NCI-H1417 treated with DMSO at 0.1 percent for 48 hours (cell line): ENCODE data around the gene PCSK2.

Source experiments
- DNase-seq: peaks from one replicate; lab custom pipeline; 2025; lab: John Stamatoyannopoulos, UW

Gene PCSK2

DNA sequence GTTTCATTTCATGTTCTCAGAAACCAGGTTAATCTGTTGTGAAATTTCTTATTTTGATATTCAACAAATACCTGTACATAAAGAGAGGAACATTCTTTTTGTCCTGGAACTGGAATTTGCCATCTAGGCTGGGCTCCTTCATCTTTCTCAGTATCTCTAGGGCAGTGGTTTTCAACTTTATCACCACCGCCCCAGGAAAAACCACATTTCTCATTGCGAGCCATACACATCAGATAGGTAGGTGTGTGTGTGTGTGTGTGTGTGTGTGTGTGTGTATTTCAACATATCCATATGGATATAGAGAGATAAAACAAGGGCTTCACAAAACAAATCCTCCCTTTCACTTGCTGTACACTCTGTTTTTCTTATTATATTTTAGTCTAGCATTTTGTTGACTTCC, 280.2 kb downstream of the PCSK2 start:
- no peak for DNase-seq

DNA sequence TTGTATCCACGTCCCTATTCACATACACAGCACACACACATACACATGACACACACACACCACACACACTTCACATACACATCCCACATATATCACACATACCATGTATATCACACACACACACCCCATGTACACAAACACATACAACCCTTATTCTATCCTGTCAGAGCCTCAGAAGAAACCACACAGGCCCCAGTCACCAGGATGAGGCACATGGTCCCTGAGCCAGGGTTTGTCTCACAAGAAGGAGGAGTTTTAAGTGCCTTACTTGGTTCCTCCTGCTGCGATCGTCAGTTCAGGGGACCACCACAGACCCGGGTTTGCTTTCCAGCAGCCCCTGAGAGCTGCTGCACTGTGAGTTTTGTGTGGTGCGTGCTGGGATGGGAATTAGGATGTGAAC, 280.7 kb downstream of the PCSK2 start:
- no peak for DNase-seq

- no peak for DNase-seq
Observed at GRCh38 chr20:17508756-17509155, 281.9 kb downstream of the PCSK2 start.

DNA sequence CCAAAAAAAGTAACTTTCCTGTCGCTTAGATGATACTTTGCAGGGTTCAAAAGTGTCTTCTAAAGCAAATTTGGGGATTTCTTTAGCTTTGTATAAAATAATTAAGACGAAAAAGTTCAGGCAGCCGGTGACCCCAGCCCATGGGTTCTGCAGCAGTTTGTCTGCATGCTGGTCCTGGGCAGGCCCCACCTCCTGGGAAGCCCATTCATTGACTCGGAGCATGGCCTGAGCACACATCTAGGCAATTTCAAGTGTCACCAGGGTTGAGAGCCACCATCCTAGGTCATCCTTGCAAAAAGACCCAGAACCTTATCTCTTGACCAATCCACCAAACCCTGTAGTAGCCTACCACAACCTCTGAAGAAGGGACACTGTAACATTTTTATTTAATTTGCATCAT, 283.7 kb downstream of the PCSK2 start:
- DNase-seq, result no peak

- DNase-seq, result no peak
Observed at GRCh38 chr20:17511401-17511800, 284.6 kb downstream of the PCSK2 start.

DNA sequence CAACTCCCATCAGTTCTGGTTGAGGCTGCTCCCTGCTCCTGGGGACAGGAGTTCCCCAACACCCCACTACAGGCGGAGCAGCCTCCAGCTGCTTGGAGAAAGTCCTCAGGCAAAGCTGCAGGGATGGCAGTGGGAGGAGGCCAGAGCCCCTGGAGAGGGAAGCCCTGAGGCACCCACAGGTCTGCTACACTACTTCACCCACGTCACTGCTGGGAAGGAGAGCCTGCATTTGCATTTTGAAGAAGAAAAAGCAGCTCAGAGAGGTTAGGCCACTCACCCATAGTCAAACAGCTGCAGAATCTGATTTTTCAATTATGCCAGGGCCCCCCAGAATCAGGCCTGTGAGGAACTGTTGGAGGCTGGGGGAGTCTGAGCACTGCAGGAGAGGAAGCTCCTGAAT, 287.1 kb downstream of the PCSK2 start:
- DNase-seq, result no peak

GRCh38 chr20:17515053-17515452, 288.2 kb downstream of the PCSK2 start:
- DNase-seq, result no peak

DNA sequence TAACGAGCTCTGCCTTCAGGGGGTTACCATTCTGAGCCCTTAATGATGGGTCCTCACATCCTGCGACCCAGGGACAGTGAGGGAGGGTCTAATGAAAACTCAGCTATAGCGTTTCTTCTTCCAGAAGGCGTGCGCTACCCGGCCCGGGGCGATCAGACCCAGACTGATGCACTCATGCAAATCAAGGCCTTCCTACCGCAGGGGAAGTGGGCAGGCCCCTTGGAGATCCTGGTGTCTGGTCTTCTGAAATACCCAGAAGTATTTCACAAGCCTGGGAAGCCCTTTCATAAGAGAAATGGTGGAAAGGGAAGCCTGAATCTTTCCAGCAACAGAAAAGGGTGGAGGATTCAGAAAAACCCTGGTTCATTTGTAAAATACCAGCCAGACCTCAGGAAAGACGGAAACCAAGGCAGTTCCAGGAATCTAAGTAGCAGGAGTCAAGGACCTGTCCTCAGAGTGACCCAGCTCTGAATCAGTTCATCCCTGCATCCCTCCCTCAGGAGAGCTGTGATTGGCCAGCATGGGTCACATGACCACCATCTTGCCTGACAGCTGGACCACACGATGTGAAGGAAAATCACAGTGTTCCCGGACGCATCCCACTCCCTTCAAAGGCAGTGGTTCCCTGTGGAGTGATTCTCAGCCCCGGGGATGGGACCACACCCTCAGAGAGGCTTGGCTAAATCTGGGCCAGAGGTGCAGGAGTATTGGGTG, 291.7 kb downstream of the PCSK2 start:
- DNase-seq, result no peak

- DNase-seq, result no peak
Observed at GRCh38 chr20:17519606-17520285, 292.9 kb downstream of the PCSK2 start.

DNA sequence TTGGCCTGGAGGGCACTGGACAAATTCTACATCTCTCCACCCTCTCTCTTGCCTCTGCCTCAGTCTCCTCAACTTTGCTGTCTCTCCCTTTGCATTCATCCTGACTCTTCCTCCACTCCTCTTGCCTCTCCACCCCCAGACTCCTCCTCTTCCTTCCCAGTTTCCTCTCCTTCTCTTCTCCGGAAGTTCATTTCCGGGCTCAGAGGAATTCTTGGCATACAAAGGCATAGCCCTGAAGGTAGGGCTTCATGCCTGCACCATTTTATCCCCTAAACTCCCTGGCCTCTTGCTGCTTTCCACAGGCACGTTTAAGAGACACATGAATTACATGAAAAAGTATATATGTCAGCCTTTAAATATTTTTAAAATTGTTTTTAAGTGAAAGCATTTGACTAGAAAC, 293.7 kb downstream of the PCSK2 start:
- DNase-seq, result no peak

- no peak for DNase-seq
Observed at GRCh38 chr20:17522528-17522927, 295.7 kb downstream of the PCSK2 start.

- no peak for DNase-seq
Observed at GRCh38 chr20:17523326-17523725, 296.5 kb downstream of the PCSK2 start.

DNA sequence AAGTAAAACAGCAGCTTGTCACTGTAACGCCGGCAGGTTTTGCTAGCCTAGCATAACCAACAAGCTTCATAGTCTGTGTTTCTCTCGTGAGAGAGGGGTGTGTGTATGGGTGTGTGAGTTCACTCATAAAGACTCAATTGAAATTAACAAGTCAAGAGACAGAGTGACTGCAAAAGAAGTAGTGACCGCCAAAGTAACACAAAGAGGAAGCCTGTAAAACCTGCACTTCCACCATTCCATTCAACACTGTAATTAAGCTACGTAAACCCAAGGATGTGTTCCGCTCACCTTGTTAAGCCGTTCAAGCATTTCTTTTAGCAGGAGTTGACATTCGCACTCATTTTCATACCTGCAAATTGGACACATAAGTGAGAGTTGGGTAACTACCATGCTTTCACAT, 297.7 kb downstream of the PCSK2 start:
- no peak for DNase-seq

DNA sequence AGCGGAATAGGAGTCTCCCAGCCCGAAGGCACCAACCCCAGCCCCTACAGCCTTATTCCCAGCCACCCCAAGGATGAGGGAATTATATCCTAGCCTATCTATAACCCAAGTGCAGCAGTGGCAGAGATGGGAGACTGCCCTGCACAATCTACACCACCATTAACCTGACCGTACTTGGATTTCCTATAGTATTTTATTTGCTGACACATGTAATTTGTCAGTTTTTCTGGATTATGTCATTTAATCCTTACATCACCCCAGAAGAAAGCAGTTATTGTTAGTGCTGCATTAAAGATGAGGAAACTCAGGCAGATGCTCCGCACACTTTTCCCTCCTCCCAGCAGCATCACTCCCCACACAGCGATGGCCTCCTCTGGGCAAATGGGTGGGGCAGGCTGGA, 298.3 kb downstream of the PCSK2 start:
- no peak for DNase-seq

DNA sequence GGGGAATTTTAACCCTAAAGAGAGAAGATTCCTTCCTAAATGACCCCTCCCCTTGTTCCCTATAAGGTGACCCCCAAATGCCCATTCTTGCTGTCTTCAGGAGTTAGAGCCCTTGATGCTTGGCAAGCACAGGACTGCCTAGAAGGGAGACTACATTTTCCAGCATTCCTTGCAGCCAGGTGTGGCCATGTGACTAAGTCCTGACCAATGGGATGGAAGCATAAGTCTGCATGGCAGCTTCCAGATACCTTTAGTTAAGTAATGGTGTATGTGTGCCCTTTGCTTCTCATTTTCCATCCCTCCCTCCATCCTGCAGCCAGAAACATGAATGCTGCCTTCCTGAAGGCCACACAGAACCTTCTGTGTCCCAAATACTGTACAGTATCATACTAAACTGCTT, 298.8 kb downstream of the PCSK2 start:
- DNase-seq, result no peak

DNA sequence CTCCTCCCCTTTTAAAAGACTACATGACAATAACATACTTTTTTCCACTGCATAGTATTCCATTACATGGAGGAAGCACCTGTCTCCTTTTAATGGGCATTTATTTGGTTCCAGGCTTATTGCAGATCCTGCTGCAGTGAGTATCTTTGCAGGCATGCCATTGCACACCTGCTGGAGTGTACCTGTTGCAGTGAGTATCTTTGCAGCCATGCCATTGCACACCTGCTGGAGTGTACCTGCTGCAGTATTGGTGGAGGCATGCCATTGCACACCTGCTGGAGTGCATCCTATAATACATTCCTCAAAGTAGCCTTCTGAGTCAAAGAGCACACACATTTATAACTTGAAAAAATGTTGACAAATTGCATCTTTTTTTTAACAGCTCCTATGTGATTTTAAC, 302.7 kb downstream of the PCSK2 start:
- DNase-seq, result no peak

DNA sequence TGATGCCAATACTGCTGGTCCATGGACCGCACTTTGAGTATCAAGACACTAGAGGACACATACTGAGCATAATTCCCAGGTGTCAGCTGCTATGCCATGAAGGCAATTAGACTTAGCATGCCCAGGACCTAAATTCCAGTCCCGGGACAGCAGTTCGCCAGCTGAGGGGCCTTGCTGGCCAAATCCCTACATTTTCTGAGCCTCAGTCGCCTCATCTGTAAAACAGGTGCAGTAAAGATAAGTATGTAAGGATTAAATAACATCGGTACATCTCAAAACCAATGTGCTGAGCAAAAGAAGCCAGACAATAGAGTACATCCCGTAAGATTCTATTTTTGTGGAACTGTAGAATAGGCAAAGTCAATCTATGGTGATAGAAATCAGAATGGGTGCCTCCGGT, 303.3 kb downstream of the PCSK2 start:
- no peak for DNase-seq

DNA sequence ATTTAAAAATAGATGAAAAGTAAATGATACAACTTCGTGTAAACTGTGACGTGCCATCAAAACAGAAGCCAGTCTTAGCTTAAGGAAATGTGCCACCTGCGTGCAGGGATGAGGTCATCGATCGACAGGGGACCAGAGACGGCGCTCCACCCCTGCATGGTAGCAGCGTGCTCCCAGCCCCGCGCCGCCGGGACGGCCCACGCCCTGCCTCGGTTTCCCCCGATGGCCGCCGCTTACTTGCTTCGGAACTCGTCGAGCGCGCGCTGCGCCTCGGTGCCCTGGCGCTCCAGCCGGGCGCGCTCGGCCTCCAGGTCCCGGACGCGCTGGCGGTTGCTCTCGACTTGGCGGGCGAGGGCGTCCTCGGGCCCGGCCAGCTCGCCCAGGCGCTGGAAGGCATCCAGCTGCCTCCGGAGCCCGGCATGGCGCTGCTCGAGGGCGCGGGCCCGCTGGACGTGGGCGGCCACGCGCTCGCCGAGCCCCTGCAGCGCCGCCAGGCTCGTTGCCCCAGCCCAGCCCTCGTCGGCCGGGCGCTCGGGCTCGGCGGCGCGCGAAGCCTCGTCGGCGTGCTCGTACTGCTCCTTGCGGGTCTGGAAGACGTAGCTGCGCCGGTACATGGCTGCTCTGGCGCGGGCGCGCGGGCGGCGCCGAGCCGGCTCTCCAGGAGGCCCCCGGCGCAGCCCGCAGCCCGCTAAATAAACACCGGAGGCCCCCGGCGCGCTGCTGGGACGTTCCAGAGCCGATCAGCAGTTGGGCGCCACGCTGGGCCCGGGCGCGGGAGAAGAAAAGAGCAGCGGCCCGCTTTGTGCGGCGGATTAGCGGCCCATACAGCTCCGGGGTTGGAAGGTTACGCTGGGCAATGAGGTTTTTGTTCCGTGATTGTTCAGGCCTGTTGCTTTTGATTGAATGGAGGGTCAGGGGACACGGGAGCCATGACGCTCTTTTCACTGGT, 304.1 kb downstream of the PCSK2 start, which contains the start of gene BFSP1:
TSS of gene BFSP1 (minus strand) at position 664 of the 949 bp plus-strand sequence. CDS start at position 614, 50 bp downstream.
- no peak for DNase-seq

- DNase-seq, result no peak
Observed at GRCh38 chr20:17531665-17532025, 304.8 kb downstream of the PCSK2 start.

DNA sequence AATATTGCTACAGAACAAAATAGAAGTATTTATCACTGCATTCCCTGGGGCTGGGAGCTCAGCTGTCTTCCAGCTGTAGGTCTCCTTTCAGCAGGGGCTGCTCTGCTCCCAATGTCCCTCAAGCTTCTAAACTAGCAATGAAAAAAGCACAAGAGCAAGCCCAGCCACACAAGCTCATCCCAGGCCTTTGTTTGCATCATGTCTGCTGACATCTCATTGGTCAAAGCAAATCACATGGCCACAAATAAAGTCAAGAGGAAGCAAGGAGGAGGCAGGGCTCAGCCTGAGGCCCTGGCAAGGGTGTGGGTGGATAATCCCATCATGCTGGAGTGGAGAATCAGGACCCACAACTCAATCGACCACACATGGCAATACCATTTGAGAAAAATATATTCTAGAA, 306.6 kb downstream of the PCSK2 start:
- DNase-seq, result no peak

DNA sequence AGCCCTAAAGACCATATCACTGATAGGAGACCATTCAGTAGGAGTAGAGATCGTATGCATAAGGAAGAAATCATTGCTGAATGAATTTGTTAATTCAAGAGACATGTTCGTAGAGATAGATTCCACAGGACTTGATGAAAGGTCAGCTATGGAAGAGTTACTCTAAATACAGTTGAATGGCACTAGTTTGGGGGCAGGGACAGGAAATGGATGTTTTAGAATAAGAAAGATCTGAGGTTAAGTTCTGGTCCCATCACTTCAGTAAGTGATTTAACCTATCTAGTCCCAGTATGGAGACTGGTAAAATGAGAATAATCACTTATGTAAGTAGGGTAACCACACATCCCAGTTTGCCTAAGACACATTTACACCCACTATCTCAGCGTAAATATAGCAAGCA, 307.2 kb downstream of the PCSK2 start:
- DNase-seq, result no peak
